Gastroesophageal sphincter (tissue), 3 donors: ENCODE results near the gene CHCHD6.

Experiments used
- EP300 ChIP-seq: sonication (generic); formaldehyde crosslinking; IDR thresholded peaks from one replicate; pipeline ENCODE4 v1.6.1; 2017; ENCODE audit warnings: antibody characterized with exemption, mild to moderate bottlenecking
- POLR2A ChIP-seq, 2 donors: fragments of 450-650 bp; IDR thresholded peaks; one replicate each; pipeline ENCODE4 v1.6.1; 2017; ENCODE audit warnings: antibody characterized with exemption in 2 of 2, mild to moderate bottlenecking in 2 of 2, moderate library complexity in 1 of 2
- POLR2AphosphoS5 ChIP-seq: sonication (generic); formaldehyde crosslinking; IDR thresholded peaks from one replicate; pipeline ENCODE4 v1.6.1; 2017; ENCODE audit warnings: antibody characterized with exemption
- TF ChIP-seq, protein P1 (sequence below), 4 experiments: fragments of 200-600 bp in 2 of 4; fragments of 450-650 bp in 2 of 4; sonication (generic) in 1 of 4; IDR thresholded peaks; one replicate each; pipeline ENCODE4 v1.5.1; 2017 to 2019; ENCODE audit warnings: antibody characterized with exemption in 4 of 4, mild to moderate bottlenecking in 2 of 4, moderate library complexity in 2 of 4

DNA sequence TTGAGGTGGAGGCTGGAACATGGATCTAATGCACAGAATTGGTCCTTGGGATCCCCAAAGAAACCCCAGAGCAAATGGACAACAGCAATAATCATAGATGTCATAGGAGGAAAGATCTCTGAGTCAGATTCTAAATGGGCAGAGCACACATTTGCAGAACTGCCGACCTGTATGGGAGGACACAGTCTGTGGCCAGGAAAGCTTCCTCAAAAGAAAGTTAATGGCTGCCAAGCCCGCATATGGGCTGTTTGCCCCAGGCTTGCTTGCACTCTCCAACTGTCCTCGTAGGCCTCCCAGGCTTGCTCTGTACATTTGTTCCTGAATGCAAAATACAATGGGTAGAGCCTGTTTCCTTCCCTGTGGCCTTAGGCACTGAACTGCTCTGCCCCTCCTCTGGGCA lies 176.9 kb downstream of the CHCHD6 start:
- TF ChIP-seq, protein P1, sequence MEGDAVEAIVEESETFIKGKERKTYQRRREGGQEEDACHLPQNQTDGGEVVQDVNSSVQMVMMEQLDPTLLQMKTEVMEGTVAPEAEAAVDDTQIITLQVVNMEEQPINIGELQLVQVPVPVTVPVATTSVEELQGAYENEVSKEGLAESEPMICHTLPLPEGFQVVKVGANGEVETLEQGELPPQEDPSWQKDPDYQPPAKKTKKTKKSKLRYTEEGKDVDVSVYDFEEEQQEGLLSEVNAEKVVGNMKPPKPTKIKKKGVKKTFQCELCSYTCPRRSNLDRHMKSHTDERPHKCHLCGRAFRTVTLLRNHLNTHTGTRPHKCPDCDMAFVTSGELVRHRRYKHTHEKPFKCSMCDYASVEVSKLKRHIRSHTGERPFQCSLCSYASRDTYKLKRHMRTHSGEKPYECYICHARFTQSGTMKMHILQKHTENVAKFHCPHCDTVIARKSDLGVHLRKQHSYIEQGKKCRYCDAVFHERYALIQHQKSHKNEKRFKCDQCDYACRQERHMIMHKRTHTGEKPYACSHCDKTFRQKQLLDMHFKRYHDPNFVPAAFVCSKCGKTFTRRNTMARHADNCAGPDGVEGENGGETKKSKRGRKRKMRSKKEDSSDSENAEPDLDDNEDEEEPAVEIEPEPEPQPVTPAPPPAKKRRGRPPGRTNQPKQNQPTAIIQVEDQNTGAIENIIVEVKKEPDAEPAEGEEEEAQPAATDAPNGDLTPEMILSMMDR (IDR thresholded peaks at IDR 0.05), result no peak
- no peak for TF ChIP-seq EP300
- no peak for TF ChIP-seq POLR2A (IDR thresholded peaks at IDR 0.05)
- no peak for TF ChIP-seq POLR2AphosphoS5
